Activated T-cell treated with anti-CD3 and anti-CD28 coated beads, Interleukin-2, amount 50 U/mL, for 4 hours (primary cell): ENCODE results near the gene SPATS2. TPM values are rescaled to one million over a fixed set of nuclear protein-coding genes. Genes with fewer than 3 reads are reported as not detected.
"Not testable (repeated sequence)": the region's sequence is repeated elsewhere in the genome, so short reads cannot be mapped to it uniquely, and the experiment has no call there.

Experiments
- ATAC-seq, 2 donors: fragments of 200-7000 bp; cut with Tn5 transposase; one replicate each; pipeline ENCODE4 v1.10.0; 2021
- DNase-seq: peaks from one replicate; pipeline ENCODE4 v3.0.0-alpha.2; 2020
- H3K27me3 Mint-ChIP-seq: one replicate; pipeline ENCODE4 v1.8.0; 2021; ENCODE audit warnings: low read depth, mixed read lengths
- H3K36me3 Mint-ChIP-seq: one replicate; pipeline ENCODE4 v1.8.0; 2022; ENCODE audit warnings: mixed read lengths; ENCODE audit not compliant: insufficient read depth
- H3K4me1 Mint-ChIP-seq: one replicate; pipeline ENCODE4 v1.8.0; 2021; ENCODE audit warnings: low read depth, mixed read lengths
- H3K4me3 Mint-ChIP-seq: one replicate; pipeline ENCODE4 v1.8.0; 2021; ENCODE audit warnings: mild to moderate bottlenecking, moderate library complexity, mixed read lengths
- H3K9me3 Mint-ChIP-seq: one replicate; pipeline ENCODE4 v1.8.0; 2021; ENCODE audit warnings: mixed read lengths
- total RNA-seq, 3 donors: library from RNA; stranded (reverse); gene quantifications; one replicate each; pipeline ENCODE4 v1.2.1, GENCODE V29; 2021

The SPATS2 gene
- 1 to 10 TPM; 6.9 to 7.2 (median 7.0) TPM for total RNA-seq

GRCh38 chr12:49367381-49368239 lies at the start of gene SPATS2:
Gene SPATS2 (plus strand): TSS chr12:49367462. CDS start chr12:49461013, 93,551 bp downstream.
- Mint-ChIP-seq H3K4me1 (peaks cover 28% of the 10 kb centered on the region), H3K4me3 (peak within 1 kb of the TSS; percentile 96), H3K27me3 (no peaks in the 10 kb centered on the region), H3K9me3 (no peaks in the 10 kb centered on the region), H3K36me3 (peaks cover 2% of the 10 kb centered on the region)
- ATAC-seq (peak in 1 of 2 donors; percentile 2), DNase-seq (no peak)

- not testable (repeated sequence) for H3K36me3 Mint-ChIP-seq, DNase-seq, ATAC-seq, H3K27me3 Mint-ChIP-seq, H3K9me3 Mint-ChIP-seq
- Mint-ChIP-seq H3K4me1 (peaks cover 17% of the 10 kb centered on the region), H3K4me3 (peak overlapping the region; percentile 48)
These were observed 46.7 kb upstream of the SPATS2 start for GRCh38 chr12:49320411-49321103.

GRCh38 chr12:49322367-49322707 lies 44.9 kb upstream of the SPATS2 start:
- ATAC-seq = no peak
- DNase-seq = no peak
- Mint-ChIP-seq H3K9me3 (no peaks in the 10 kb centered on the region), H3K4me1 (peaks cover 17% of the 10 kb centered on the region), H3K36me3 (no peaks in the 10 kb centered on the region), H3K27me3 (no peaks in the 10 kb centered on the region), H3K4me3 (peak overlapping the region; percentile 84)

GRCh38 chr12:49322708-49323523 lies 44.3 kb upstream of the SPATS2 start, which contains the start of gene TROAP:
Gene TROAP (plus strand): TSS chr12:49323255. CDS start chr12:49323609, 354 bp downstream.
- peak; percentile 95 for DNase-seq

GRCh38 chr12:49323524-49324097 lies 43.7 kb upstream of the SPATS2 start:
- no peak for ATAC-seq
- peaks cover 17% of the 10 kb centered on the region for H3K4me1 Mint-ChIP-seq
- no peaks in the 10 kb centered on the region for H3K36me3 Mint-ChIP-seq
- H3K27me3 Mint-ChIP-seq = no peaks in the 10 kb centered on the region
- DNase-seq = no peak
- peak overlapping the region; percentile 84 for H3K4me3 Mint-ChIP-seq
- no peaks in the 10 kb centered on the region for H3K9me3 Mint-ChIP-seq

More at GRCh38 chr12:49322708-49323523, 44.3 kb upstream of the SPATS2 start, which contains the start of gene TROAP:
- Mint-ChIP-seq H3K9me3 (no peaks in the 10 kb centered on the region), H3K4me3 (peak within 1 kb of the TSS; percentile 84), H3K27me3 (no peaks in the 10 kb centered on the region), H3K36me3 (no peaks in the 10 kb centered on the region), H3K4me1 (peaks cover 17% of the 10 kb centered on the region)
- peak; percentile 98 to 99 for ATAC-seq

- peaks cover 17% of the 10 kb centered on the region for H3K4me1 Mint-ChIP-seq
- DNase-seq (no peak), ATAC-seq (no peak)
- no peaks in the 10 kb centered on the region for H3K36me3 Mint-ChIP-seq
- no peak overlapping the region for H3K4me3 Mint-ChIP-seq
- no peaks in the 10 kb centered on the region for H3K27me3 Mint-ChIP-seq
- H3K9me3 Mint-ChIP-seq = no peaks in the 10 kb centered on the region
These were observed 41.7 kb upstream of the SPATS2 start for GRCh38 chr12:49325606-49326005.

- Mint-ChIP-seq H3K4me3 (no peak overlapping the region), H3K27me3 (peaks cover 17% of the 10 kb centered on the region), H3K4me1 (peaks cover 8% of the 10 kb centered on the region), H3K36me3 (no peaks in the 10 kb centered on the region), H3K9me3 (no peaks in the 10 kb centered on the region)
- no peak for DNase-seq
- no peak for ATAC-seq
These were observed 39.9 kb upstream of the SPATS2 start for GRCh38 chr12:49327368-49327767.

- no peak for DNase-seq
- Mint-ChIP-seq H3K27me3 (peaks cover 22% of the 10 kb centered on the region), H3K36me3 (no peaks in the 10 kb centered on the region), H3K4me3 (no peak overlapping the region), H3K9me3 (no peaks in the 10 kb centered on the region), H3K4me1 (peaks cover 7% of the 10 kb centered on the region)
- ATAC-seq = no peak
These were observed 39.4 kb upstream of the SPATS2 start for GRCh38 chr12:49327887-49328286.

GRCh38 chr12:49328816-49329215 lies 38.4 kb upstream of the SPATS2 start:
- H3K9me3 Mint-ChIP-seq = no peaks in the 10 kb centered on the region
- no peak for DNase-seq
- no peaks in the 10 kb centered on the region for H3K36me3 Mint-ChIP-seq
- no peak overlapping the region for H3K4me3 Mint-ChIP-seq
- H3K4me1 Mint-ChIP-seq = peaks cover 2% of the 10 kb centered on the region
- ATAC-seq = no peak
- H3K27me3 Mint-ChIP-seq = peaks cover 29% of the 10 kb centered on the region

- DNase-seq = no peak
These were observed 37.1 kb upstream of the SPATS2 start for GRCh38 chr12:49330032-49330619.

GRCh38 chr12:49330631-49331379 lies 36.5 kb upstream of the SPATS2 start:
- DNase-seq = no peak
- no peak for ATAC-seq
- Mint-ChIP-seq H3K27me3 (peaks cover 47% of the 10 kb centered on the region), H3K4me1 (peaks cover 6% of the 10 kb centered on the region), H3K36me3 (no peaks in the 10 kb centered on the region), H3K9me3 (no peaks in the 10 kb centered on the region), H3K4me3 (no peak overlapping the region)

More at GRCh38 chr12:49330032-49330619, 37.1 kb upstream of the SPATS2 start:
- H3K4me1 Mint-ChIP-seq = peaks cover 6% of the 10 kb centered on the region
- H3K9me3 Mint-ChIP-seq = no peaks in the 10 kb centered on the region
- no peaks in the 10 kb centered on the region for H3K36me3 Mint-ChIP-seq
- no peak overlapping the region for H3K4me3 Mint-ChIP-seq
- H3K27me3 Mint-ChIP-seq = peaks cover 40% of the 10 kb centered on the region
- no peak for ATAC-seq

GRCh38 chr12:49331380-49332222 lies 35.7 kb upstream of the SPATS2 start:
- peak in 1 of 2 donors; percentile 44 for ATAC-seq

More at GRCh38 chr12:49331380-49332222, 35.7 kb upstream of the SPATS2 start:
- H3K36me3 Mint-ChIP-seq = no peaks in the 10 kb centered on the region
- H3K27me3 Mint-ChIP-seq = peaks cover 48% of the 10 kb centered on the region
- DNase-seq = no peak
- peaks cover 6% of the 10 kb centered on the region for H3K4me1 Mint-ChIP-seq
- H3K9me3 Mint-ChIP-seq = no peaks in the 10 kb centered on the region
- H3K4me3 Mint-ChIP-seq = no peak overlapping the region
